NCI-H446 (cell line): ENCODE results near the gene SMIM33.
"Not testable (repeated sequence)": the region's sequence is repeated elsewhere in the genome, so short reads cannot be mapped to it uniquely, and the experiment has no call there.

Experiments used
- DNase-seq, 2 experiments: peaks; one replicate each; lab custom pipeline; 2025; lab: John Stamatoyannopoulos, UW

SMIM33 gene

GRCh38 chr5:139470821-139471300 is at the start of gene SMIM33:
Gene SMIM33 (plus strand): TSS chr5:139471004. CDS start chr5:139471122, 118 bp downstream.
- DNase-seq, result no peak

GRCh38 chr5:139422307-139422893 is 48.4 kb upstream of the SMIM33 start:
- DNase-seq, result peak; percentile 51 to 71

- DNase-seq, result no peak
Measured at GRCh38 chr5:139425497-139425896, 45.3 kb upstream of the SMIM33 start.

DNA sequence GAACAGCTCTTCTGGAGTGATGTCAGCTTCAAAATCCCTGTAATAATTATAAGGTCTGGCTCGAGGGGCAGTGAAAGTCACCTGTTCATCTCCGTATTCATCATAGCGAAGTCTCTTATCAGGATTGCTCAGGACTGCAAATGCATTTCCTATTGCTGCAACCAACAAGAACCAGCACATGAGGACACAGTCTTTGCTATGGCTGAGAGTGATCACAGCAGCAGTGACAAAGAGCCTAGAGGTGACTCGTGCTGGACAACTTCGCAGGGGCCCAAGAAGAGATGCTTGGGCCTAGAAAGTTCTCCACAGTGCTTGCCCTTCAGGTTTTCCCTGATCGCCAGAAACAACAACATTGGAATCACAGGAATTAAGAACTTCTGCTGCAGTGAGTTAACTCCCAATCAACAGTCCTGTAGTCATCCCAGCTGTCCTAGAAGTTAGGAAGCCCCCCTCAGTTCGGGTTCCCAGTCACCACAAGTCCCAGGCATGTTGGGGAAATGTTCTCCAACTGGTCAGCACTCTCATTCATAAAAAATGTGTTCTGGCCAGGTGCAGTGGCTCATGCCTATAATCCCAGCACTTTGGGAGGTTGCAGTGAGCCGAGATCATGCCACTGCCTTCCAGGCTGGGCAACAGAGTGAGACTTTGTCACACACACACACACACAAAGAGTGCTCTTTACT is 44.5 kb upstream of the SMIM33 start:
- DNase-seq, result no peak

- DNase-seq, result no peak
Measured at GRCh38 chr5:139430015-139430414, 40.8 kb upstream of the SMIM33 start.

DNA sequence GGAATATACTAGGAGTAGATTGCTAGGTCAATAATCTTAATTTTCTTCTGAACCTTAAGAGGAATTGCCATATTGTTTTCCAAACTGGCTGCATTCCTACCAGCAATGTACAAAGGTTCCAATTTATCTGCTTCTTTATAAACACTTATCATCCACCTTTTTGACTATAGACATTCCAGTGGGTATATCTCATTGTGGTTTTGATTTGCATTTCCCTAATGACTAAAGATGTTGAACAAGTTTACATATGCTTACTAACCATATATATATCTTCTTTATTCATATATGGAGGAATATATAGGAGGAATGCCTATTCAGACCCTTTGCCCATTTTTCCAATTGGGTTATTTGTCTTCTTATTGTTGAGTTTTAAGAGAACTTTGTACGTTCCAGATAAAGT is 39.1 kb upstream of the SMIM33 start:
- no peak for DNase-seq

DNA sequence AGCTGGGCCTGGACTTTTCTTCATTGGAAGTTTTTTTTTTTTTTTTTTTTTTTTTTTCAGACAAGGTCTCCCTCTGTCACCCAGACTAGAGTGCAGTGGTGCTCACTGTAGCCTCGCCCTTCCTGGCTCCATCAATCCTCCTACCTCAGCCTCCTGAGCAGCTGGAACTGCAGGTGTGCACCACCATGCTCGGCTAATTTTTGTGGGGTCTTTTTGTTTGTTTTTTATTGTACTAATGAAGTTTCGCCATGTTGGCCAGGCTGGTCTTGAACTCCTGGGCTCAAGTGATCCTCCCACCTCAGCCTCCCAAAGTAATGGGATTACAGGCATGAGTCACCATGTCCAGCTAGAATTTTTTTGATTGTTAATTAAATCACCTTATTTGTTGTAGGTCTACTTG is 35.1 kb upstream of the SMIM33 start:
- no peak for DNase-seq

DNA sequence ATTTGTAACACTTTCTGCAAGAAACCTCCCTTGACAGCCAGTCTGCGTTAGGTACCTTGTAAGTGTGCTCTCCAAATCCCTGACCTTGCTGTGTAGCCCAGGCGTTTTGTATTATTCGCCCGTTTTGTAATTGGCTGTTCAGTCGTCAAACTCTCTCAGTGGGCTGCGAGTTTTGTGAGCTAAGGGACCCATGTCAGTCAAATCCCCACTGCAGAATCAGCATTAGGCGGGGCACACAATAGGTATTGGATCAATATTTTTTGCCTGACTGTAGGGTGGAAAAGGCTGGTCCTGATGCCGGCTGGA is 32.1 kb upstream of the SMIM33 start:
- no peak for DNase-seq

- DNase-seq, result peak; percentile 85 to 96
Measured at GRCh38 chr5:139439013-139439903, 31.5 kb upstream of the SMIM33 start, which contains the start of gene DNAJC18. Gene DNAJC18 (minus strand): TSS chr5:139439525. CDS start chr5:139439445, 80 bp downstream.

DNA sequence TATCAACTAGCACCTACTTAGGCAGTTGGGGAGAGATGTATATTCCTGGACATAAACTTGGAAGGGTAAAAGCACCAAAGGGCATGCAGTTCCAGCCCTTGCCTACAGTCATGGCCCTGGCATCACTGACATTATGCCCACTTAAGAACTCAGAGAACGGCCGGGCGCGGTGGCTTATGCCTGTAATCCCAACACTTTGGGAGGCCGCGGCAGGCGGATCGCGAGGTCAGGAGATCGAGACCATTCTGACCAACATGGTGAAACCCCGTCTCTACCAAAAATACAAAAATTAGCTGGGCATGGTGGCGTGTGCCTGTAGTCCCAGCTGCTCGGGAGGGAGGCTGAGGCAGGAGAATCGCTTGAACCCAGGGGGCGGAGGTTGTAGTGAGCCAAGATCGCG is 30.4 kb upstream of the SMIM33 start:
- DNase-seq, result not testable (repeated sequence)

- no peak for DNase-seq
Measured at GRCh38 chr5:139443831-139444453, 26.9 kb upstream of the SMIM33 start.

DNA sequence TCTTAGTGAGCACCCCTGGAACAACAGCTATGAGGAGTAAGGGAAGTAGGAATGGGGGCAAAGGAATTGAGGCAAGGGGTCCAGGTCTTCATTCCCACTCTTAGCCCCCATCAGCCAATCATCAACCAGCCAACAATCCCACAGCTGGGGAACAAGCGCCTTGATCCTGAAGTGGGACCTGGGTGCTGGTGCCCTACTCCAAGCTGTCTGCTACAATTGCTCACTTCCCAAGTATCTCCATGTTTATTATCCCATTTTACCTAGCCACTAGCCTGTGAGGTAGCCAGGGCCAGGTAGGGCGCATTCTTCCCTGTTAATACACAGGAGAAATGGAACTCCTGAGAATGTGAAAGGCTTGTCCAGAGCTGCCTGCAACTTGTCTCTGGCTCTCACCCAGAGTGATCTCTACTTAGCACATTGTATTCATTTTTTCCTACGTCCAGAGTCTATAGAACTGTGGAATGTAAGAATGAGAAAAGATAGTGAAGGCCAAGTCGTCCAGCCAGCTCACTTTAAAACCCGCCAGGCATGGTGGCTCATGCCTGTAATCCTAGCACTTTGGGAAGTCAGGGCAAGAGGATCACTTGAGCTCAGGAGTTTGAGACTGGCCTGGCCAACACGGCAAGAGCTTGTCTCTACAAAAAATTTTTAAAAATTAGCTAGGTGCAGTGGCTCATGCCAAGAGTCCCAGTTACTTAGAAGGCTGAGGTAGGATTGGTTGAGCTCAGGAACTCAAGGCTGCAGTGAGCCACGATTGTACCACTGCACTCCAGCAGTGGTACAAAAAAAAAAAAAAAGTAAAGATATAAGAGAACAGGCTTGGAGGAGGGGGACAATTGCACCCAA is 25.3 kb upstream of the SMIM33 start:
- DNase-seq, result no peak

- DNase-seq, result no peak
Measured at GRCh38 chr5:139446956-139447779, 23.6 kb upstream of the SMIM33 start.

- DNase-seq, result no peak
Measured at GRCh38 chr5:139451176-139451575, 19.6 kb upstream of the SMIM33 start.

- no peak for DNase-seq
Measured at GRCh38 chr5:139451878-139452660, 18.7 kb upstream of the SMIM33 start.

DNA sequence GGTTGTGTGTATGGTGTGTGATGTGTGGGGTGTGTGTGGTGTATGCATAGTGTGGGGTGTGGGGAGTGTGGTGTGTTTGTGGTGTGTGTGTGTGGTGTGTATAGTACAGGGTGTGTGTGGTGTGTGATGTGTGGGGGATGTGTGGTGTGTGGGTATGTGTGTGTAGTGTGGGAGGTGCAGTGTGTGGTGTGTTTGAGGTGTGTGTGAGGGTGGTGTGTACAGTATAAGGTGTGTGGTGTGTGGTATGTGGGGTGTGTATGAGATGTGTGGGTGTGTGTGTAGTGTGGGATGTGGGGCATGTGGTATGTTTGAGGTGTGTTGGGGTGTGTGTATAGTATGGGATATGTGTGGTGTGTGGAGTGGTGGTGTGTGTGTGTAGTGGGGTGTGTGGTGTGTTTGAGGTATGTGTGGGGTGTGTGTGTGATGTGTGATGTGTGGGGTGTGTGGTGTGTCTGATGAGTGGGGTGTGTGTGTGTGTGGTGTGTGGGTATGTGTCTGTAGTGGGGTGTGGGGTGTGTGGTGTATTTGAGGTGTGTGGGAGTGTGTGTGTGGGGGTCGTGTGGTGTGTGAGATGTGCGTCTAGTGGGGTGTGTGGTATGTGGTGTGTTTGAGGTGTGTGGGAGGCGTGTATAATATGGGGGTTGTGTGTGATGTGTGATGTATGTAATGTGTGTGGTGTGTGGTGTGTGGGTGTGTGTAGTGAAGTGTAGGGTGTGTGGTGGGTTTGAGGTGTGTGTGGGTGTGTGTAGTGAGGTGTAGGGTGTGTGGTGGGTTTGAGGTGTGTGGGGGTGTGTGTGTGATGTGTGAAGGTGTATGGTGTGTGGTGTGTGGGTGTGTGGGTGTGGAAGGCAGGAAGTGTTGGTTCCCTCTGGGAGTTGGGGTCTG is 16.9 kb upstream of the SMIM33 start:
- no peak for DNase-seq

GRCh38 chr5:139454568-139455290 is 16.1 kb upstream of the SMIM33 start:
- DNase-seq, result no peak

DNA sequence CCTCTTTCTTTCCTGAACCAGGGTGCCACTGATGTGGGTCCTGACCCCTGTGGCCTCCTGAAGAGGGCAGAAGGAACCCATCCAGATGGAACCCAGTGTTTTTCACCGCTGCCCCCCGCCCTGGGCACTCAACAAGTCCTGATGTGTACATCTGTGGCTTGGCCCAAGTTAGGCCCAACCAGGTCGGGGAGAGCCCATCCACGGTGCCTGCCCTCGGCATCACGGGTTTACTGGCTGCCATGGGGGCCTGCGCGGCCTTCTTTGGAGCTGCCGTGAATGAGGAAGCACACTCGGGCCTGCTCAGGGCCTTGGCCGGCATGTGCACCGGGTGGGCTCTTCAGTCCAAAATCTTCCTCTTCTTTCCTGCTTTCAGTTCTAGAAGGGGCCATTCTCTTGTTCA is 14.0 kb upstream of the SMIM33 start:
- DNase-seq, result no peak
